Measurements from ENCODE around the gene C16orf95.

C16orf95 gene

DNA sequence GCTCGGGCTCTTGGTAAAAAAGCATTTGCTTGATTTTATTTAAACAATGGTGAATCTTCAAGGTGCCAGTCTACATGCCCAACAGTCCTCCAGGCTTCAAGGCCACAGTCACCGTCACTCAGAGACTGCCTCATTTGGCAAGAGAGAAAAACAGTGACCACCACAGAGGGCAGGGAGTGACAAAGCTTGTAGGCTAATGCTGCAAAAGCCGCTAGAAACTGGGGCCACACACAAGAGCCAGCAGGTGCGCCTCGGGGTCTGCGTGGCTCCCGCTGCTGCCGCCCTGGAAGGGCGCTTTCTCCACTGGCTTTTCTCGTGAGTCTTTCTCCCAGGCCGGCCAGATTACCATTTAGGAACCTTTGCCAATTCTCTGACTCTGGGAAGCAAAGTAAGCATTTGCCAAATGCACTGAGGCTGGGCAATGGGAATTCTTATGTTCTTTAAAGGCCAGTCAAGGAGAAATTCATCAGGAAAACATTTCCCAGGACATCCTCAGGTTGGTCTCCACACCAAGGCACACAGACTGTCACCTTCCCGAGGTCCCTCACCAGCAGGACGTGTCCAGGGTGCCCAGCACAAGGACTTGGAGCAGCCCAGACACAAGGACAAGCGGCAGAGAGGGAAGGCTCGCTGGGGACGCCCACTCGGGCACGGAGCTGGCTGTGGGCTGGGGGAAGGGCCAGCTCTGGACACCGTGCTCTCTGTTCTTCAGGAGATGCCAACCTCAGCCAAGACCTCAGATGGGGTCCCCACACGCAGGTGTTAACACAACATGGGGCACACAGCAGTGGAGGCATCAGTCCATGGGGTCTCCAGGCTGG is 12.5 kb upstream of the C16orf95 start:
- TF ChIP-seq, protein P1, sequence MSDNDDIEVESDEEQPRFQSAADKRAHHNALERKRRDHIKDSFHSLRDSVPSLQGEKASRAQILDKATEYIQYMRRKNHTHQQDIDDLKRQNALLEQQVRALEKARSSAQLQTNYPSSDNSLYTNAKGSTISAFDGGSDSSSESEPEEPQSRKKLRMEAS (IDR thresholded peaks at IDR 0.05): no peak
- no peak for TF ChIP-seq TAF1 (IDR thresholded peaks at IDR 0.05; ENCODE audit: low read depth)
- TF ChIP-seq CEBPB (IDR thresholded peaks at IDR 0.05): no peak
- TF ChIP-seq, protein P2, sequence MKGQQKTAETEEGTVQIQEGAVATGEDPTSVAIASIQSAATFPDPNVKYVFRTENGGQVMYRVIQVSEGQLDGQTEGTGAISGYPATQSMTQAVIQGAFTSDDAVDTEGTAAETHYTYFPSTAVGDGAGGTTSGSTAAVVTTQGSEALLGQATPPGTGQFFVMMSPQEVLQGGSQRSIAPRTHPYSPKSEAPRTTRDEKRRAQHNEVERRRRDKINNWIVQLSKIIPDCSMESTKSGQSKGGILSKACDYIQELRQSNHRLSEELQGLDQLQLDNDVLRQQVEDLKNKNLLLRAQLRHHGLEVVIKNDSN (IDR thresholded peaks at IDR 0.05): no peak
- TF ChIP-seq EGR1 (IDR thresholded peaks at IDR 0.05): no peak
- no peak for TF ChIP-seq YY1 (IDR thresholded peaks at IDR 0.05; ENCODE audit: low read depth)

DNA sequence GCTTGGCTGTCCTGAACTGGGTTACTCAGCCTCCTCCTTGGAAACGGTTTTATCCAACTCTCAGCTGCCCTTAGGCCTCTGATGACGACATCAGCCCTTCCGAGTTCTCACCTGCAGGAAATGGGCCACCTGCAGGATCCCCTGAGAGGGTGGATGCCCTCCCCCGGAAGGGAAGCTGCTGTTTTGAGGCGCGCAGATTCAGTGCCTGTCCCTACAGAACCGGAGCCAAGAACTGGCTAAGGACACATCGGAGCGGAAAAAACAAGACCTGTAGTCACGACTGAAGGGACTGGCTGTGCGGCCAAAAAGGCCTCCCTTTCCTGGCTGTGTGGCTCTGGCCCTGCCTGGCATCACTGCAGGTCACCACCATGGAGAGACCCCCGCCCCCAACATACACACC is 11.7 kb upstream of the C16orf95 start:
- no peak for TF ChIP-seq TCF12 (IDR thresholded peaks at IDR 0.05; ENCODE audit: low read depth)
- TF ChIP-seq FOXM1 (IDR thresholded peaks at IDR 0.05; ENCODE audit: borderline replicate concordance, low read depth): no peak
- TF ChIP-seq, protein P1 (IDR thresholded peaks at IDR 0.05): no peak
- TF ChIP-seq, protein P3, sequence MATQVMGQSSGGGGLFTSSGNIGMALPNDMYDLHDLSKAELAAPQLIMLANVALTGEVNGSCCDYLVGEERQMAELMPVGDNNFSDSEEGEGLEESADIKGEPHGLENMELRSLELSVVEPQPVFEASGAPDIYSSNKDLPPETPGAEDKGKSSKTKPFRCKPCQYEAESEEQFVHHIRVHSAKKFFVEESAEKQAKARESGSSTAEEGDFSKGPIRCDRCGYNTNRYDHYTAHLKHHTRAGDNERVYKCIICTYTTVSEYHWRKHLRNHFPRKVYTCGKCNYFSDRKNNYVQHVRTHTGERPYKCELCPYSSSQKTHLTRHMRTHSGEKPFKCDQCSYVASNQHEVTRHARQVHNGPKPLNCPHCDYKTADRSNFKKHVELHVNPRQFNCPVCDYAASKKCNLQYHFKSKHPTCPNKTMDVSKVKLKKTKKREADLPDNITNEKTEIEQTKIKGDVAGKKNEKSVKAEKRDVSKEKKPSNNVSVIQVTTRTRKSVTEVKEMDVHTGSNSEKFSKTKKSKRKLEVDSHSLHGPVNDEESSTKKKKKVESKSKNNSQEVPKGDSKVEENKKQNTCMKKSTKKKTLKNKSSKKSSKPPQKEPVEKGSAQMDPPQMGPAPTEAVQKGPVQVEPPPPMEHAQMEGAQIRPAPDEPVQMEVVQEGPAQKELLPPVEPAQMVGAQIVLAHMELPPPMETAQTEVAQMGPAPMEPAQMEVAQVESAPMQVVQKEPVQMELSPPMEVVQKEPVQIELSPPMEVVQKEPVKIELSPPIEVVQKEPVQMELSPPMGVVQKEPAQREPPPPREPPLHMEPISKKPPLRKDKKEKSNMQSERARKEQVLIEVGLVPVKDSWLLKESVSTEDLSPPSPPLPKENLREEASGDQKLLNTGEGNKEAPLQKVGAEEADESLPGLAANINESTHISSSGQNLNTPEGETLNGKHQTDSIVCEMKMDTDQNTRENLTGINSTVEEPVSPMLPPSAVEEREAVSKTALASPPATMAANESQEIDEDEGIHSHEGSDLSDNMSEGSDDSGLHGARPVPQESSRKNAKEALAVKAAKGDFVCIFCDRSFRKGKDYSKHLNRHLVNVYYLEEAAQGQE (IDR thresholded peaks at IDR 0.05; ENCODE audit: low read depth): no peak
- no peak for TF ChIP-seq TEAD4 (IDR thresholded peaks at IDR 0.05)
- TF ChIP-seq EGR1 (IDR thresholded peaks at IDR 0.05): no peak
- TF ChIP-seq TAF1 (IDR thresholded peaks at IDR 0.05; ENCODE audit: low read depth): no peak
- no peak for TF ChIP-seq ZBTB7A (IDR thresholded peaks at IDR 0.05; ENCODE audit: low read depth)
- TF ChIP-seq EP300 (IDR thresholded peaks at IDR 0.05; ENCODE audit: borderline replicate concordance): no peak
- no peak for TF ChIP-seq NFIC (IDR thresholded peaks at IDR 0.05)

DNA sequence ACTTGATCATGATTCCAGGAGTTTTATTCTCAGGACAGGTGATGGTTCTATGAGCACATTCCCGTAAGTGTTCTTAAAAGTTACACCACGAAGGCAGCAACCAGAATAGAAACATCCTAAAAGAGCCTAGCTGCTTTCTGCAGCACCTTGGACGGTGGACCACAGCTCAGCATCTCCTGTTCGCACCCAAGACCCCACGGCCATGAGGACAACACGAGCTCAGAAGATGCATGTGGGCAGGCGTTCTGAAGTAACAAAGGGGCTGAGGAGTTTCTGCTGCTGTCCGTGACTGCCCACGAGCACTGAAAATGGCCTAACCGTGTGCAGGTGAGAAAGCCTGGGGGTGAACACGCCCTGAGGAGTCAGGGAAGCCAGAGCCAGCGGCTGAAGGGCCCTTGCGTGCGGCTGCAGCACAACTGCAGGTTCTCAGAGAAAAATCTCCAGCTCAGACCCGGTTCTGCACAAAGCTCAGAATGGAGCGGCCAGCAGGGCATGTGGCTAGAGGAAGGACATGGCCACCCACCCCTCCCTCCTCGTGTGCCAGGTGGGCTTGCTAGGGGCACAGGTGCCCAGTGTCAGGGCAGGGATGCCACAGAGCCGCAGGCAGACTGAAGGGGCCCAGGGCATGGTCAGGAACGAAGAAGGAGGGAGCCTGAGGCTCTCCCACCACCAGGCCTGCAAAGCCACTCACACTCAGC is 10.8 kb upstream of the C16orf95 start:
- no peak for TF ChIP-seq RAD21 (IDR thresholded peaks at IDR 0.05; ENCODE audit: low read depth)
- TF ChIP-seq YY1 (IDR thresholded peaks at IDR 0.05; ENCODE audit: low read depth): no peak
- TF ChIP-seq TAF1 (IDR thresholded peaks at IDR 0.05; ENCODE audit: low read depth): no peak

DNA sequence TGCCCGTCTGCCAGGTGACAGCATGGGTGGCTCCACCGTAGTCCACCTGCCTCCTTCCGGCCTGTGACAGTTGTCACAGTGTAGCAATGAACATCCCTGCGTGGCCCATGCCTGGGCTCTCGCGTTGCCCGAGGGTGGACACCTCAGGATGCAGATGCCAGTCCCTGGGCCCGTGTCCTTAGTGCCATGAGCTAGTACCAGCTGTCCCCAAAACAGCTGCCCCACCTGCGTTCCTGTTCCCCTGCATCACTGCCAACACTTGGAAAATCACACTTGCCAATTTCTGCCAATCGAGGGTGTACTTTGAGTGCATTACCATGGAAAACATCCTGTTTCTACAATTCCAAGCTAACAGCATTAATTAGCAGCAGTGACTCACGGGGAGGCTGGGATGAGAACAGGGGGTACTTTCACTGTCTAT is 9.0 kb upstream of the C16orf95 start:
- TF ChIP-seq FOXM1 (IDR thresholded peaks at IDR 0.05; ENCODE audit: borderline replicate concordance, low read depth) (no peak), TAF1 (IDR thresholded peaks at IDR 0.05; ENCODE audit: low read depth) (no peak), TCF12 (IDR thresholded peaks at IDR 0.05; ENCODE audit: low read depth) (no peak), TEAD4 (IDR thresholded peaks at IDR 0.05) (no peak), EGR1 (IDR thresholded peaks at IDR 0.05) (no peak), YY1 (IDR thresholded peaks at IDR 0.05; ENCODE audit: low read depth) (no peak), CEBPB (IDR thresholded peaks at IDR 0.05) (no peak), NFIC (IDR thresholded peaks at IDR 0.05) (no peak), RAD21 (IDR thresholded peaks at IDR 0.05; ENCODE audit: low read depth) (no peak), EP300 (IDR thresholded peaks at IDR 0.05; ENCODE audit: borderline replicate concordance) (no peak), ZBTB7A (IDR thresholded peaks at IDR 0.05; ENCODE audit: low read depth) (no peak), CREB1 (IDR thresholded peaks at IDR 0.05; ENCODE audit: low read depth) (no peak)
- TF ChIP-seq, protein P1 (IDR thresholded peaks at IDR 0.05): no peak
- TF ChIP-seq, protein P3 (IDR thresholded peaks at IDR 0.05; ENCODE audit: low read depth): no peak
- TF ChIP-seq, protein P2 (IDR thresholded peaks at IDR 0.05): no peak

DNA sequence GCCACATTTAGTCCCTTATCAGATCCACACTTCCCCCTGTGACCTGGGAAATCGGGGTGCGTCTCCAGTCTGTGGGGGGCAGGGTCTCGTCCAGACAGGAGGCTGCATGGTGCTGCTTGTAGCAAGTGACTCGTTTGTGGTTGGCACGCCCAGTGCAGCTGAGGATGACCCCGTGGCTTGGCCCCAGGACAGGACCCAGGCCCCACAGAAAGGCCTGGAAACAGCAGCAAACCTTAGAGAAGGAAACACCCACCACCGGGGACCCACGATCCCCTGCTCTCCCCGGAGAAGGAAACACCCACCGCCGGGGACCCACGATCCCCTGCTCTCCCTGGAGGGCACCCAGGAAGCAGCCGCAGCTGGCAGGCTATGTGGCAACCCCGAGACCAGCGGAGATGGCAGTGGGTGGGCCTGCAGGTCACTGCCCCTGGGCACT is 8.2 kb upstream of the C16orf95 start:
- TF ChIP-seq TAF1 (IDR thresholded peaks at IDR 0.05; ENCODE audit: low read depth) (no peak), TEAD4 (IDR thresholded peaks at IDR 0.05) (no peak), TCF12 (IDR thresholded peaks at IDR 0.05; ENCODE audit: low read depth) (no peak), YY1 (IDR thresholded peaks at IDR 0.05; ENCODE audit: low read depth) (no peak), FOXM1 (IDR thresholded peaks at IDR 0.05; ENCODE audit: borderline replicate concordance, low read depth) (no peak), EP300 (IDR thresholded peaks at IDR 0.05; ENCODE audit: borderline replicate concordance) (no peak), CREB1 (IDR thresholded peaks at IDR 0.05; ENCODE audit: low read depth) (no peak)

Measured in Ishikawa (cell line).